GM19193 (cell line): ENCODE data around the gene HAVCR1.

Experiments used
- POLR2A ChIP-seq: IDR thresholded peaks from 4 replicates; pipeline ENCODE4 v1.6.1; 2011; ENCODE audit not compliant: insufficient read depth, insufficient read length; ENCODE audit errors: extremely low read depth

The HAVCR1 gene

DNA sequence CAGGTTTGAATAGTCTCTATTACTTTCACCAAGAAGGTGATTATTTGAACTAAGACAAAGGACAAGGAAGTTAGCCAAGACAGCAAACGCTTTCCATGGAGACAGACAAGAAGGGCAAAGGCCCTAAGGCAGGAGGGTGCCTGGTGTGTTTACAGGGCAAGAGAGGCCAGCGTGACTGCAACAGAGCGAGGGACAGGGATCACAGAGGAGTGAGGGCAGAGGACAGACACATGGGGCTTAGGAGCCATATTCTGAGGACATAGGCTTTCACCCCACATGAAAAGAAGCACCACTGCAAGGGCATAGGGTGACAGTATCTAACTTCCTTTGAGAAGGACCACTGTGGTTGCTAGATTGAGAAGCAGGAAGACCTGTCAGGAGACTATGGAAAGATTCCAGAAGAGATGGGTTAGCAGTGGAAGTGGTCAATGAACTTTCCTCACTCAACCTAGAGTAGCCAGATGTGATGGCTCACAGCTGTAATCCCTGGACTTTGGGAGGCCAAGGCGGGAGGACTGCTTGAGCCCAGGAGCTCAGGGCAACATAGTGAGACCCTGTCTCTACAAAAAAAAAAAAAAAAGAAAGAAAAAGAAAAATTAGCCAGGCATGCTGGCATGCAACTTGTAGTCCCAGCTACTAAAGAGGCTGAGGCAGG lies 5.0 kb upstream of the HAVCR1 start:
- TF ChIP-seq POLR2A: no peak

DNA sequence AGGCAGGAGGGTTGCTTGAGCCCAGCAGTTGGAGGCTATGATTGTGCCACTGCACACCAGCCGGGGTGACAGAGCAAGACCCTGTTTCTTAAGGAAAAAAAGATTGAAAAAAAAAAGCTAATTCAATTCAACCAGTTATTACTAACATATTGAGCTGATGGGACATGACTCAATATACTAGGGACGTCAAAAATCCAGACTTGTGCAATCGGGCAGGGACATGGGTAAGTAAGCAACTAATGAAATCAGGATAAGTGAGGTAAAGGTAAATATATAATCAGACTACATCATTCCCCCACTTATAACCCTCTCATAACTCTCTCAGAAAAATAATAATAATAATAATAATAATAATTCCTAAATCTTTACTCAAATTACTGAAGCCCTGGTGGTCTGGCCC lies 975 bp upstream of the HAVCR1 start:
- TF ChIP-seq POLR2A: no peak

- no peak for TF ChIP-seq POLR2A
Measured at GRCh38 chr5:157057459-157058370, 1.2 kb downstream of the HAVCR1 start.

DNA sequence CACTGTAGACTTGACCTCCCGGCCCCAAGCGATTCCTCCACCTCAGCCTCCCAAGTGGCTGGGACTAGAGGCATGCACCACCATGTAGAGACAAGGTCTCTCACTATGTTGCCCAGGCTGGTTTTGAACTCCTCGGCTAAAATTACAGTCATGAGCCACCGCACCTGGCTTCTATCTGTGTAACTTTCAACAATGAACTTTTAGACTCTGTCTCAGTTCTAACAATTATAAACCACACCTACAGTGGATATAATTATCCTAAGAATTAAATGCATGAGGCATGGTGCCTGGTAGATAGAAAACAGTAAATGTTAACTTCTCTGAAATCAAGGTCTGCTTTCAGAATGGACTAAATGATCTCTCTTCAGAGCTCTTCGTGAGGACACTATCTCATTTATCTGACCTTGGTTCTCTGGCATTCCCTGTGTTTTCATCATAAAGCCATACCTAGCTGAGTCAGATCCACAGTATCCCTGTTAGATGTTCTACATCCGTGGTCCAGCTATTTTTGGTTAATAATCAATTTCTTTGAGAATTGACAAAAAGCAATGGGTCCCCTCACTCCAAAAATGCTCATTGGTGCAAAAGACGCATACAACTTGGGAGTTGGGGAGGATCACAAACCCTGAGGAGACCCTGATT lies 7.2 kb downstream of the HAVCR1 start:
- TF ChIP-seq POLR2A: no peak

GRCh38 chr5:157050050-157050449 lies 8.9 kb downstream of the HAVCR1 start:
- no peak for TF ChIP-seq POLR2A

GRCh38 chr5:157049605-157050004 lies 9.3 kb downstream of the HAVCR1 start:
- no peak for TF ChIP-seq POLR2A

DNA sequence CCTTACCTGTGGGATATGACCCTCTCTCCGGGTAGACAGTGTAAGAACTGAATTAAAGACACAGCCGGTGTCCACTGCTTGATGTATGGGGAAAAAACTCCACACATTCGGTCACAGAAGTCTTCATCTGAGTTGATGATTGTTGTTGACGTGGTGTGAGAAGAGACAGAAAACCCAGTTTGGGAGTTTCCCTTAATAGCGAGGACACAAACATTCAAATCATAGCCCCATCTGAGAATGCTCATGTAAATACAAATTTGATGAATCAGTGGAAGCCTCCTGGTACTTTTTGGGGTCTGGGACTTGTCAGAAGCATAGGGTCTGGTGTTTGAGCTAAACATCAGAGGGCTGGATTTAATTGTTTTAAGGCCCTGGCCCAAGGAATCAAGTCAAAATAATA lies 11.0 kb downstream of the HAVCR1 start:
- TF ChIP-seq POLR2A: no peak

- no peak for TF ChIP-seq POLR2A
Measured at GRCh38 chr5:157046041-157046440, 12.9 kb downstream of the HAVCR1 start.

DNA sequence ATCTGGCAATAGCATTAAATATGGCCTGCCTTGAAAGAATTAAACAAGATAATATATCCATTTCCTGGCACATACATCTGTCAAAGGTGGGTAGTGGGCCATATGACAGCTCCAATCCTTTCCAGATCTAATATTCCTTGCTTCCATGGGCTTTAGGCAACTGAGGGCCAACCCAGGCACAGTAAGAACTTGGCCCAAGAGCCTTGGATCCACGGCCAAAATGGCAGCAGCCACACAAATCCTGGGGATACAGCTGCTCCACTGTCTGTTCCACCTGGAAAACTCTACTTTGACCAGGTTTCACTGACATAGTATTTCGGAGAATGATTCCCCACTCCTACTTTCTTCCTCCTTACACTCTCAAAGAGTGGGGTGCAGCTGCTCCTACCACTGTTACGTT lies 13.3 kb downstream of the HAVCR1 start:
- no peak for TF ChIP-seq POLR2A

DNA sequence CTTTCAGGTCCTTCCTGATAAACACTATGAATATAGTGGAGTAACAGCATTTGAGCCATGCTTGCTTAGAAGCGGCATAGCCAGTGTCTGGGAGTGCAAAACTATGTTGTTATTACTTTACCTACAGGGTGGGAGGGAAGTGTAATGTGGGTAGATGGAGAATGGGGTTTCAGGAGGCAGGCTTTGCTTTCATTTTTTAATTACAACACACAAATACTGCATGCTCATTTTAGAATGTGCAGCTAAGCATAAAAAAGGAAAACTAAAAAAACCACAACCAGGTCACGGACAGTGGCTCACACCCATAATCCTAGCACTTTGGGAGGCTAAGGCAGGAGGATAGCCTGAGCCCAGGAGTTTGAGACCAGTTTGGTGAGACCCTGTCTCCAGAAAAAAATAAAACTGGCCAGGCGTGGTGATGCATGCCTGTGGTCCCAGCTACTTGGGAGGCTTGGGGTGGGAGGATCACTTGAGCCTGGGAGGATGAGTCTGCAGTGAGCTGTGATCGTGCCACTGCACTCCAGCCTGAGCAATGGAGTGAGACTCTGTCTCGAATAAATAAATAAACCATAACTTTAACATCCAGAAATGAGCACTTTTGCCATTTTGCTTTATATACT lies 20.2 kb downstream of the HAVCR1 start:
- no peak for TF ChIP-seq POLR2A

DNA sequence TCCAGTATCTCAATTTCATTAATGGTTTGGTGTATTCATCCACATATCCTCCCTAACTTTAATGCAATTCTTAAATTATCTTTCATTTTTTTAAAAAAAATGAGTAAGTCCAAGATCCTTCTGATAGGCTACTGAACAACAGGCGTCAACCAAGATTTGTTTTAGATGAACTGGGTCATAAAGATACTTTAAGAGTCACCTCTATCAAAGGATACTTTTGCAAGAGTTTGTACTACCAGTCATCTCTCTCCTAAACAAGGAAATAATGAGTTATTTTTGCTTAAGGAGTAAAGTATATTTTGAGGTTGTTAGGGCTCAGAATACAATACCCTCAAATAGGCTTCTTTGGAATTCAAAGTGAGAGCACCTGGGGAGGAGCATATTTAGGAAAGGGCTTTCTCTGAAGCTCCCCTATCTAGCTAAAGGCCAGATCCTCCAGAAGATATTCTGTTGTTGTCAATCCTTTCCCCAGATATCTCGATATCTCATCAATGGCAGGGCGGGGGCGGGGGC lies 25.8 kb downstream of the HAVCR1 start:
- TF ChIP-seq POLR2A: no peak

DNA sequence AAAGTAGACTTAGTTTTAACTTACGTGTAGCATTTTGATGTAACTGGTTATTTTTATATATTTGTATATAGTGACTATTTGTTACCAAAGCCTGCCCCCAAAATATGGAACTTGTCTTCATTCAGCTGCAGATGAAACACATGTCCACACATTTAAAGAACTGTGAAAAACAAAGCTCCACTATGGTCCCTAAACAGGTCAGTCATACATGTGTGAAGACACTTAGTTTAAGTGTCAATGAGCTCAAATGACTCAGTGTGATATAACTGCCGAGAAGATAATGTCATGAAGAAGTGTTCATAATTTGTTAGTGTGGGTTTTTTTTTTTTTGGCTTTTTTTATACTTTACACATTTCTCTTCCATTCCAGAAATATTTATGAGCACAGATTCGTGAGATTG lies 28.2 kb downstream of the HAVCR1 start:
- TF ChIP-seq POLR2A: no peak

GRCh38 chr5:157029457-157029856 lies 29.5 kb downstream of the HAVCR1 start:
- TF ChIP-seq POLR2A: no peak

- no peak for TF ChIP-seq POLR2A
Measured at GRCh38 chr5:157026789-157027424, 32.0 kb downstream of the HAVCR1 start.
